ENCODE data around the gene IFI27L1. TPM values are rescaled to one million over a fixed set of nuclear protein-coding genes. Genes with fewer than 3 reads are reported as not detected.

The IFI27L1 gene
- total and polyA plus RNA-seq, 2 experiments from 2014 or later = 9.7 to 28.6 TPM

DNA sequence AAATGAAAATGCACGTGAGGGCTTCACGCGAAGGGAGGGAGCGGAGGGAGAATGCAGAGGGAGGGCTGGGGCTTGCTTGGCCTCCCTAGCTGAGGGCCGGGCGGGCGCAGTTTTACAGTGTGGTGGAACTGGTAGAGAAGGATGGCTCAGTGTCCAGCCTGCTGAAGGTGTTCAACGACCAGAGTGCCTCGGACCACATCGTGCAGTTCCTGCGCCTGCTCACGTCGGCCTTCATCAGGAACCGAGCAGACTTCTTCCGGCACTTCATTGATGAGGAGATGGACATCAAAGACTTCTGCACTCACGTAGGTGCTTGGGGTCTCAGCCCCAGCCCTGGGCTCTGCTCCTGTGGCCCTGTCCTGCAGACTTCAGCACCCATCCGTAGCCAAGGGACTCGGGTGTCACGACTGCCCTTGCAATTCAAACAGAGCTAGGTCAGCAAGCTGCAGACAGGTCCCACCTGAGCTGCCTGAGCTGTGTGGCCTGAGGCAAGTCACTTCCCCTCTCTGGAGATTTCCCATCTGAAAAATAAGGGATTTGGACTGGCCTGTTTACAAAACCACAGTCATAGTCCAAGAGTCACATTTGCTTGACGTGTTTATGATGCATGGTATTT lies 36.5 kb upstream of the IFI27L1 start:
- no peak for ATAC-seq
- peaks cover 33% of the 10 kb centered on the region for H3K36me3 Mint-ChIP-seq (ENCODE audit: low read depth)
- H3K27ac Mint-ChIP-seq = no peak overlapping the region
- no peak overlapping the region for H3K4me3 Mint-ChIP-seq
- Histone ChIP-seq H3K4me3 (no peak overlapping the region), H3K27me3 (ENCODE audit: insufficient read depth) (no peaks in the 10 kb centered on the region), H4K20me1 (replicated peaks; ENCODE audit: insufficient read depth) (no peaks in the 10 kb centered on the region; the same call in 1 of the 2 replicates), H3K79me2 (replicated peaks; ENCODE audit: insufficient read depth) (no peaks in the 10 kb centered on the region), H2AFZ (no peak overlapping the region), H3K9me2 (ENCODE audit: insufficient read depth) (no peaks in the 10 kb centered on the region), H3K36me3 (ENCODE audit: insufficient read depth) (0 out of 2 replicates have a peak, but pooled peaks cover 1% of the 10 kb centered on the region), H3K4me1 (ENCODE audit: insufficient read depth) (no peaks in the 10 kb centered on the region), H3K27ac (ENCODE audit: low read depth) (no peak overlapping the region), H3F3A (replicated peaks; ENCODE audit: low read depth) (no peaks in the 10 kb centered on the region), H3K4me2 (no peak overlapping the region)
- H3K9me3 Mint-ChIP-seq = no peaks in the 10 kb centered on the region
- peaks cover 14% of the 10 kb centered on the region for H3K27me3 Mint-ChIP-seq (ENCODE audit: insufficient read depth, low read depth, poor library complexity)
- no peak for TF ChIP-seq ZNF331 (CRISPR knock-in tag; IDR thresholded peaks at IDR 0.05; ENCODE audit: low read depth)
- no peak for TF ChIP-seq JUNB (IDR thresholded peaks at IDR 0.05; ENCODE audit: unreplicated experiment)
- TF ChIP-seq EZH2phosphoT487 (IDR thresholded peaks at IDR 0.05; ENCODE audit: unreplicated experiment) = no peak
- peaks cover 5% of the 10 kb centered on the region; the same call in 1 of the 3 replicates for H3K4me1 Mint-ChIP-seq
- no peak for DNase-seq (ENCODE audit: low spot score)

- no peaks in the 10 kb centered on the region for H3K9me2 ChIP-seq (ENCODE audit: insufficient read depth)
- Mint-ChIP-seq H3K4me3 (no peak overlapping the region), H3K9me3 (no peaks in the 10 kb centered on the region), H3K36me3 (ENCODE audit: low read depth) (peaks cover 38% of the 10 kb centered on the region), H3K4me1 (peaks cover 5% of the 10 kb centered on the region; the same call in 1 of the 3 replicates), H3K27me3 (ENCODE audit: insufficient read depth, low read depth, poor library complexity) (peaks cover 14% of the 10 kb centered on the region), H3K27ac (no peak overlapping the region)
- H3K79me2 ChIP-seq (replicated peaks; ENCODE audit: insufficient read depth) = no peaks in the 10 kb centered on the region
- no peaks in the 10 kb centered on the region; the same call in 1 of the 2 replicates for H4K20me1 ChIP-seq (replicated peaks; ENCODE audit: insufficient read depth)
- no peak overlapping the region for H2AFZ ChIP-seq
- no peak overlapping the region for H3K27ac ChIP-seq (ENCODE audit: low read depth)
- ATAC-seq = no peak
- no peak overlapping the region for H3K4me3 ChIP-seq
- no peak for DNase-seq (ENCODE audit: low spot score)
- no peak for TF ChIP-seq ETS1 (IDR thresholded peaks at IDR 0.05)
- TF ChIP-seq ZNF331 (CRISPR knock-in tag; IDR thresholded peaks at IDR 0.05; ENCODE audit: low read depth) = no peak
- no peak for TF ChIP-seq ZNF114 (CRISPR knock-in tag; IDR thresholded peaks at IDR 0.05)
- no peak for TF ChIP-seq EZH2 (IDR thresholded peaks at IDR 0.05; ENCODE audit: low read depth, unreplicated experiment)
- TF ChIP-seq CREB1 (CRISPR knock-in tag; IDR thresholded peaks at IDR 0.05; ENCODE audit: low read depth) = no peak
- no peak for TF ChIP-seq STAT1 (IDR thresholded peaks at IDR 0.05; ENCODE audit: unreplicated experiment)
- TF ChIP-seq, protein P1, sequence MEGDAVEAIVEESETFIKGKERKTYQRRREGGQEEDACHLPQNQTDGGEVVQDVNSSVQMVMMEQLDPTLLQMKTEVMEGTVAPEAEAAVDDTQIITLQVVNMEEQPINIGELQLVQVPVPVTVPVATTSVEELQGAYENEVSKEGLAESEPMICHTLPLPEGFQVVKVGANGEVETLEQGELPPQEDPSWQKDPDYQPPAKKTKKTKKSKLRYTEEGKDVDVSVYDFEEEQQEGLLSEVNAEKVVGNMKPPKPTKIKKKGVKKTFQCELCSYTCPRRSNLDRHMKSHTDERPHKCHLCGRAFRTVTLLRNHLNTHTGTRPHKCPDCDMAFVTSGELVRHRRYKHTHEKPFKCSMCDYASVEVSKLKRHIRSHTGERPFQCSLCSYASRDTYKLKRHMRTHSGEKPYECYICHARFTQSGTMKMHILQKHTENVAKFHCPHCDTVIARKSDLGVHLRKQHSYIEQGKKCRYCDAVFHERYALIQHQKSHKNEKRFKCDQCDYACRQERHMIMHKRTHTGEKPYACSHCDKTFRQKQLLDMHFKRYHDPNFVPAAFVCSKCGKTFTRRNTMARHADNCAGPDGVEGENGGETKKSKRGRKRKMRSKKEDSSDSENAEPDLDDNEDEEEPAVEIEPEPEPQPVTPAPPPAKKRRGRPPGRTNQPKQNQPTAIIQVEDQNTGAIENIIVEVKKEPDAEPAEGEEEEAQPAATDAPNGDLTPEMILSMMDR (conservative IDR thresholded peaks at IDR 0.05; ENCODE audit: low read depth in 2 of 2) = no peak
- no peak for TF ChIP-seq ZNF462 (CRISPR knock-in tag; IDR thresholded peaks at IDR 0.05)
- no peak for TF ChIP-seq NANOG (IDR thresholded peaks at IDR 0.05; ENCODE audit: borderline replicate concordance)
- no peak for TF ChIP-seq JUNB (IDR thresholded peaks at IDR 0.05; ENCODE audit: unreplicated experiment)
- no peaks in the 10 kb centered on the region for H3K27me3 ChIP-seq (ENCODE audit: insufficient read depth)
- 0 out of 2 replicates have a peak, but pooled peaks cover 6% of the 10 kb centered on the region for H3K36me3 ChIP-seq (ENCODE audit: insufficient read depth)
- H3K4me1 ChIP-seq (ENCODE audit: insufficient read depth) = no peaks in the 10 kb centered on the region
- no peaks in the 10 kb centered on the region for H3F3A ChIP-seq (replicated peaks; ENCODE audit: low read depth)
- H3K4me2 ChIP-seq = no peak overlapping the region
Measured at GRCh38 chr14:94045101-94045500, 36.0 kb upstream of the IFI27L1 start.

Measured in GM23338 (cell line).